ENCODE data around the gene DBN1.

DBN1 gene

DNA sequence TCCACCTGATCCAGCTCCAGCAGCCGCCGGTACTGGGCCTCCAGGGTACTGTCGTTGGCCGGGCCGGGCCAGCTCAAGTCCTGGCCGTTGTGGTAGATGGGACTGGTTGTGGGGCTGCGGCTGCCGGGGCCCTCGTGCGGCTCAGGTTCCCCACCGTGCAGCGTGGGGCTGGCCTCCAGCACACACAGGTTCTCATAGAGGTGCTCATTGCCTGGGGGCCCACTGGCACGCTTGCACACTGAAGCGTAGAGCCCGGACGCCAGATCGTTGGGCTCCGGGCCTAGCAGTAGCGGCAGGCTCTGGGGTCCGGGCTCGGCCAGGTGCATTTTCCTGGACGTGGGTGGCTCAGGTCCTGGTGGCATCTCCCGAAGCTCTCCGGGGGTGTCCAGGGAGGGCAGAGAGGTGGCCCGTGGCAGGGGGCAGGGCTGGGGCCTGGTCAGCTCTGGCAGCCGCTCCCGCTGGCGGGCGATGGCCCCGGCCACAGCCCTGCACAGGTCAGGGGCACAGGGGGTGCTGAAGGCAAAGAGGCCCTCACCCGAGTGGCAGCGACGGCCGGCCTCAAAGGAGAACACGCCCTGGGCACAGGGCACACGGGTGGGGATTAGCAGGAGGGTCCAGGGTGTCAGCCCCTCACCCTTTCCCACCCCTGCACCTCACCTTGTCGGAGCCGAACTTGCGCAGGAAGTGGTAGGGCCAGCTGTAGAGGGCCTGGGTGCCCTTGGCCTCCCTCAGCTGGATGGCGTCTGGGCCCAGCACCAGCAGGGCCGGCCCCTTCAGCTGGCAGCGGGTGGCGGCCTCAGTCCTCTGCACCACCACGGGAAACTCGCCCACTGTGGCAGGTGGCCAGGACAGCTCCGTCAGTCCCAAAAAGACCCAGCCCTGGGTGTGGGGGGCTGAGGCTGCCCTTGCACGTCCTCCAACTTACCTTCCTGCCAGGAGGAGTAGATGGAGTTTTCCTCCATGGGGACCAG lies 30.9 kb upstream of the DBN1 start:
- no peak for DNase-seq (ENCODE audit: low read depth)

DNA sequence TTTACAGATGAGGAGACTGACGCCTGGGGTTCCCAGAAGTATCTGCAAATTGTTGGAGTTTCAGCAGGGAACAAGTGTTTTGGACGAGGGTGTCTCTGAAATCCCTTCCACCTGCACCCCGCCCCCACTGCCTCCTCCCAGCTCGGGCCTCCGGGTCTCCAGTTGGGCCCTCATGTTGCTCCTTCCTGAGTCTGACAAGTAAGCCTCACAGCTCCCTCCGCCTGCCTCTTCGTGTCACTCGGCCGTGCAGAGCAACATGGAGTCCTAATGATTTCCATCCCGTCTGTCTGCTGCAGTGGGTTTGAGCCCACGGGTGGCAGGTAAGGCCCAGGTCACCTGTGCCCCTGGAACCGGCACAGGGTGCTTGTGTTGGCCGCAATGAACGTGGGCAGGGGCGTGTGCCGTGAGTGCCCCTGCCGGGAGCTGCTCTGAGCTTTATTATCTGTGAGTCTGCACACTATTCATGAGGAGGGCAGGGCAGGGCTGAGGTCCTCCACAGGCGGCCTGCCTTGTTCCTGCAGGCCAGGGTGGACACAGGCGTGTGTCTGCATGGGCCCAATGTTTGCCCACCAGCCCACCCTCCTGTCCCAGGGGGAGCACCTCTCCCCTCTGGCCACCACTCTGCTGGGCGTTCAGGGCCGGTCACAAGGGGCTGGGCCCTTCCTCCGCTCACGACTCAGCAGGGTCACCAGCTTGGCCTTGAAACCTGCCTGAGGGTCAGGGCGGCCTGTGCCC lies 30.1 kb upstream of the DBN1 start:
- no peak for DNase-seq (ENCODE audit: low read depth)

DNA sequence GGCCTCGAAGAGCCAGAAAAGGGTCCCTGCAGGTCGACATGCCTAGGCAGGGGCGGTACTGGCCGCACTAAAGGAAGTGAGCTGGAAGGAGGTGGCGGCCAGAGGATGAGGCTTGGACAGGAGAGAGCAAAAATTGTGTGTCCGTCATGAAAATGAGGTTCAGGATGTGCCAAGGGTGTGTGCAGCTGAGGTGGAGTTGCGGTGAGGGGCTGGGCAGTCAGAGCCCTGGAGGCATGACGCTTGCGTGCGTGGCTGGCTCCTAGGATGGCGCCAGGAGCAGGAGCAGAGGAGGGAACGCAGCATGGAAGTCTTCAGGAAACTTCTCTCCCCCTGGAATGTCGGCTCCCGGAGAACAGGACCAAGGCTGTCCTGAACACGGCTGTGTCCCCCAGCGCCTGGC lies 29.5 kb upstream of the DBN1 start:
- no peak for DNase-seq (ENCODE audit: low read depth)

DNA sequence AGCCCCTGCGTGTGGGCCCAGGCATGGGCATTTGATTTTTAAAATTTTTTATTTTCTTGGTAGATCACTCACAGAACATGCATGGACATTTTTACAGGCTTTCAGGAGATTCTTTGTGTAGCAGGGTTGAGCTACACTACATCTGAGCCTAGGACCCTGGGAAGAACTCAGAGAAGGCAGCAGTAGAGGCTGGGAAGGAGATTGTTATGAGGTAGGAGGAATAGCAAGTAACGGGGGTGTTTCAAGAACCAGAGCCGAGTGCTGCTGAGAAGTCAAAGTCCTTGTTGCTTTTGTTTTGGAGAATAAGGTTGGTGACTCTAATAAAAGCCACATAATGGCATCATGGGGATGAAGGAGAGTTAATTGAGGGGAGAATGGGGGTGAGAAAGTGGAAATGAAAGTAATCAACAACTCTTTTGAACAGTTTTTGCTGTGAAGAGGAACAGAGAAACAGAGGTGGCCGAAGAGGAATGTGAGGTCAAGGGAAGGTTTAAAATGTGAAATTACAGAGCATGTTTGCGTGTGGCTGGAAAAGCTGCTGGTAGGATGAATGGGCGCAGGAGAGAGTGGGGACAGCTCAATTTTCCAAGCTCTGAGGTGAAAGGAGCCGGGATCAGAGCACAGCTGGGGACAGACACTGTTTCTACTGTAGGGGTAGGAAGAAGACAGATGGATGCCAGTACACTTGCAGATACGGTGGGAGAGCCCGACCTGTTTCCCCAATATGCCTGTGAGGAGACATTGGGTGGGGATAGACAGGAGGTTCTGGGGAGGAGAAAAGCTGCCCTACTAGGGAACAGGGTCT lies 28.6 kb upstream of the DBN1 start:
- no peak for DNase-seq (ENCODE audit: low read depth)

DNA sequence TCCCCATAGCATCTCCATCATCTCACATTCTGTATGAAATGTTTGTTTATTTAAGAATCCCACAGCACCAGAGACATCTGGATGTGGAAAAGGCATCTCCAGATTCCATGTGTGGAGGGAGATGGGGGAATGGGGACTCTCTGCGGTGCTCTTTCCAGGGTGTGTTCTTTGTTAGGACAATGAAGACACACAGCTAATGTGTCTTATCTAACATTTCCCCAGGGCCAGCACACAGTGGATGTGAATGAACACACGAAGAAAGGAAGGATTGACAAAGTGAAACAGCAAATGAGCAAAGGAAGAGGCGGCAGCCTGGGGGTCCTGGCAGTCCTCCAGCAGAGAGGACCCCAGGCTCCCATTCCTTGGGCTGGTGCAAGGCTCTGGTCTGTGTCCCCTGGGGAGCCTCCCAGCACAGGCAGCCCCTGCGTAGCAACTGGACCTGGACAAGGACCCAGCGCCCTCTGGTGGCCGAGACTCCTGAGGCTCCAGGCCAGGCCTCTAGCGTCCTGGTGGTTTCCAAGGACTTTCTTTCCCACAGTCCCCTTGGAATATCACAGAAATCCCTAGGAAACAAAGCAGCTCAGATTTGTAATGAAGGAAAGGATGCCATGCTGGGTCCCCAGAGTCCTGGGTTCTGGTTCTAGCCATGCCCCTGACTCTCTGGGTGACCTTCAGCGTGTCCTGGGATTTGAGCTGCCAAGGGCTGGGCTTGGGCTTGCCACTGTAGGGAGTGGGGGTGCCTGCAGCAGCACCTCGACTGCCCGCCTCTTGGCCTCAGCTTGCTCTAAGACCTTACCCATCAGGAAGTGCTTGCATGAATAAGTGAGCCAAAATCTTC lies 27.5 kb upstream of the DBN1 start:
- no peak for DNase-seq (ENCODE audit: low read depth)

DNA sequence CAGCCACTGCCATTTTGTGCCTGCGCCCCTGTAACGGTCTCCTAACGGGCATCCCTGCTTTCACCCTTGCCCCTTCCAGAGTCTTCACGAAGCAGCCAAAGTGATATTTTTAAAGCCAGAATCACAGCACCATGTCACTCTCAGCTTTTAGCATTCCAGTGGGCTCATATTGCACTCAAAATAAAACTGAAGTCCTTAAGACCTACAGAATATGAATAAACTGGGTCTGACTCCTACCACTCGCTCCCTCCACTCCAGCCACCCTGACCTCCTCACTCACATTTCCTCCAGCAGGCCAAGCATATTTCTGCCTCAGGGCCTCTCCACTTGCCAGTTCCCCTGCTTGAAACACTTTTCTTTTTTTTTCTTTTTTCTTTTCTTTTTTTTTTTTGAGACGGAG lies 26.4 kb upstream of the DBN1 start:
- no peak for DNase-seq (ENCODE audit: low read depth)

DNA sequence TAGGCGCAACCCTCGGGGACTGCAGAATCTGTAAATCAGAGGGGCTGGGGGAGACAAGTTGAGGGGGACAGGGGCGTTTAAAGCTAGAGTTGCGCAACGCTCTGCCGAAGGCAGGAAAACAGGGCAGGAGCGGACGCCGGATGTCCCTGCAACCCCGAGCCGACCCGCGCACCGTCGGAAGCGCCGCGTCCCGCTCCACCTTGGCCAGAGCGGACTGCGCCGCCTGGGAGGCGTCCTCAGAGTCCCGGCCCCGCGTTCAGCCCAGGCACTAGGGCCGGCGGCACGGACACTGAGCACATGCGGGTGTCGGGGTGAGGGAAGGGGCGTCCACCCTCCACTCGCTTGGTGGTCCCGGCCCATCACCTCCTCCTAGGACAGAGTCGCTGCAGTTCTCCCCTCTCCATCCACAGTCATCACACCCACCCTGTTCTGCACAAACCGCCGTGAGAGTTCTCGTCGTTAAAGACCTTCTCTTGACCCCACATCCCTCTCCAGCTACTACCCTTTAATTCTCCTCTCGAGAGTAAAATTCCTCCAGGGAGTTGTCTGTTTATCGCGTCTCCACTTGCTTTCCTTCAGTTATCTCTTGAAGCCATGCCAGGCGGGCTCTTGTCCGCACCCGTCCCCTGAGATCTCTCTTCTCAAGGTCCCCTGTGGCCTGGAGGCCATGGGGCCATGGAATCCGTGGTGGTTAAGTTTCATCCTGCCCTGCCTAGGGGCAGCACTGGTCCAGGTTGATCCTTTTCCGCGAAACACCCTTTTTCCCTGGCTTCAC lies 24.8 kb upstream of the DBN1 start:
- DNase-seq (ENCODE audit: low read depth): no peak

DNA sequence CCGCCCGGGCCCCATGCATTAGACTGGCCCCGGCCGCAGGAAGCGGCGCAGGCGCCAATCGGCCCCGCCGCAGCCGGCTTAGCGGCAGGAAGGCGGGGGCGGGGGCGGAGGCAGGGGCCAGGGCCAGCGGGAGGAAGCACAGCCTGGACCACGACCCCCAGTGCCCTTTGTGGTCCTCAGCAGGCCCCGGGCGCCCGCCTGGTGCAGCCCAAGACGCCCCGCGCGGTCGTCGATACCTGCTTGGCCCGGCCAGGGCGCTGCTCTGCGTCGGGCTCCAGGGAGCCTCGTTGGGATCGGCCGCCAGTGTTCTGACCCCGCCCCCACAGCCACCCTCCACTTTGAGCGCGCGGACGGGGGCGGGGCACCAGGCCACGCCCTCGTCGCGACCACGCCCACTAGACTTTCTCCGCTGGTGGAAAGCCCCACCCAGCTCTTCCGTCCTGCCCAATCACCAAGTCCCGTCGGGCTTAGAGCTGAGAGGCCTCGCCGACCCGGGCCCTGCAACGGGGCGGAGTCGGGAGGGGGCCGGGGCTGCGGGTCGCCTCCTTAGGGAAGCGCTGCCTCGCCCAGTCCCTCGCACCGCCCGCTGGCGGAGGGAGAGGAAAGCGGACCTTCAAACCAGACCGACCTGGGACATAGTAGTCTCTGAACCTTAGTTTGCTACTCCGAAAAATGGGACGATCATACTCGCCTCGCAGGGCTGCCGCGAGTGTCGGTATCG lies 24.0 kb upstream of the DBN1 start, which contains the start of gene PDLIM7:
TSS of gene PDLIM7 (minus strand) at position 313 of the 721 bp plus-strand sequence. CDS start 1,092 bp downstream, outside the sequence.
- peak; percentile 93 for DNase-seq (ENCODE audit: low read depth)

DNA sequence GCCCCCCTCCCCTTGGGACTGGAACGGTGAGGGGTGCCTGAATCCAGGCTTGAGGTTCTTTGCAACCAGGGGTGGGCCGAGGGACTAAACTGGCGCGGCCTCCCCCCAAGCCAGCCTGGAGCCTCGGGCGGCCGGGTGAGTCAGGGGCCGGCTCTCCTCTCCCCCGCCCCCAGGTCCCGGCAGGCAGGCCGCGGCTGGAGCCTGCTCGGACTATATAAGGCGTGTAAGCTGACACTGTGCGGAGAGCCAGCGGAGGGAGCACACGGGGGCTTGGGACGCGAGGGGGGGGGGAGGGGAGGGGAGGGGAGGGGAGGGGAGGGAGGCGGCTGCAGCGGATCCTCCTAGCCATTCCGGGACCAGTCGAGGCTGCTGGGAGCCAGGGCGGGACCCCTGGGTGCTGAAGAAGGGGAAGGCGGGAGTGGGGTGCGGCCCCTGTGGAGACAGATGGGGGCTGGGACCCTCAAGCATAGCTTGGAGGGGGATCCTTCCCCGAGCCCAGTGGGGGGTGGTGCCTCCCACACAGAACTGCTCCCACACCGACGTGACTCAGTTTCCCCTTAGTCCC lies 23.4 kb upstream of the DBN1 start:
- peak; percentile 73 for DNase-seq (ENCODE audit: low read depth)

DNA sequence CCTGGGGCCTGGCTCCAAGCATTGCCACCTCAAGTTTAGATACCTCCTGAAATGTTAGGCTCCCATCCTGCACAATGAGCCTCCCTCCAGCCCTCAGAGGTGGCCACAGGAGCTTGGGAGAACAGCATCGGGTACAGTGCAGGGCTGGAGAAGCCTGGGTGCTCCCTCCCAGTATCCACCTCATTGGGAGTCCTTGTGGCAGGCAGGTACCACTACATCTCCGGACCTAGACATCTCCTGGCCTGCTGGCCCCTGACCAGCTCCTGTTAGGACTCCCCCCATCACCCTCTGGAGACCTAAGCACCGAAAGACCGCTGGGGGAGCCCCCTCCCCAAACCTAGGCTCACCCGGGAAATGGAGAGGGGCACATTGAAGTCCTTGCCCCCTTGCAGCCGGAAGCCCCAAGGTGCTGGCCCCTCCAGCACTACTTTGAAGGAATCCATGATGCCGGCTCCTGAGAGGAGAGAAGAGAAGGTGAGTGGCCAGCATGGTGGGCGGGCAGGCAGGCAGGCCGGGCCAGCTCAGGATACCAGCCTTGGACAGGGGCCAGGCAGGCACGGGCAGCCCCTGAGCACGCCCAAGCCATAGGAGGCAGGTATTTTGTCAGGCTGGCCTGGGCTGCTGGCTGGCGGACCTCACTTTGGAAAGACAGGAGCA lies 22.8 kb upstream of the DBN1 start:
- DNase-seq (ENCODE audit: low read depth): no peak

DNA sequence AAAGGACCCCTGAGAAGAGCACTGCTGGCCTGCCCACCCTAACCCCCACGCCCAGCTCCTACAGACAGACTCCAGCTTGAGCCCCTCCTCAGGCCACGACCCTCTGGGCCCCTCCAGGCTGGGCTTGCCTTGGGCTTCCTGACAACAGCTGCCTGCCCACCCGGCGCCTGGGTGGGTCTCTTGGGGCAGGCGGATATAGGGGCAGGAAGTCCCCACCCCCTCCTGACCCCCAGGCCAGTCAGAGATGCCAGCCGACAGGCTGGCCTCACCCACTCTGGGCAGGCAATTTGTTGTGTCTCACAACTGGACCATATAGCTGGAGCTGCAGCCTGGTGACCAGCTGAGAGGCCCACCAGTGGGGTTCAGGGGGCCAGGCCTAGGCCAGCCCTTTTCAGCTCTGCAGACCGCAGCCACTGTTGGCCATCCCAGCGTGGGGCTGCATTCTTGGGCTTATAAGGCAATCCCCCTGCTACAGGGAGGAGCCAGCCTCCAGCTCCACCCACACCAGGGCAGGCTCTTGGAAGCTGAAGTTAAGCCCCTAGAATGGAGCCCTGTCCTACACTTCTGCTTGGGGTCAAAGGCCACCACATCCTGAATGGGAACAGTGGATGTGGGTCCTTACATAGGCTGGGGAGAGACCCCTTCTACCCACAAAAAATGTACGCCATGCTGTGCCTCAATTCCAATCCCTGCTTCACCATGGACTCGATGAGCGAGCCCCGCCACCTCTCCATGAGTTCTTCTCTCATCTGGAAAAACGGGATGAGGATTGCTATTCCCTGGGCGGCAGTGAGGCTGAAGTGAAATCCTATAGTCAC lies 22.0 kb upstream of the DBN1 start:
- DNase-seq (ENCODE audit: low read depth): no peak

DNA sequence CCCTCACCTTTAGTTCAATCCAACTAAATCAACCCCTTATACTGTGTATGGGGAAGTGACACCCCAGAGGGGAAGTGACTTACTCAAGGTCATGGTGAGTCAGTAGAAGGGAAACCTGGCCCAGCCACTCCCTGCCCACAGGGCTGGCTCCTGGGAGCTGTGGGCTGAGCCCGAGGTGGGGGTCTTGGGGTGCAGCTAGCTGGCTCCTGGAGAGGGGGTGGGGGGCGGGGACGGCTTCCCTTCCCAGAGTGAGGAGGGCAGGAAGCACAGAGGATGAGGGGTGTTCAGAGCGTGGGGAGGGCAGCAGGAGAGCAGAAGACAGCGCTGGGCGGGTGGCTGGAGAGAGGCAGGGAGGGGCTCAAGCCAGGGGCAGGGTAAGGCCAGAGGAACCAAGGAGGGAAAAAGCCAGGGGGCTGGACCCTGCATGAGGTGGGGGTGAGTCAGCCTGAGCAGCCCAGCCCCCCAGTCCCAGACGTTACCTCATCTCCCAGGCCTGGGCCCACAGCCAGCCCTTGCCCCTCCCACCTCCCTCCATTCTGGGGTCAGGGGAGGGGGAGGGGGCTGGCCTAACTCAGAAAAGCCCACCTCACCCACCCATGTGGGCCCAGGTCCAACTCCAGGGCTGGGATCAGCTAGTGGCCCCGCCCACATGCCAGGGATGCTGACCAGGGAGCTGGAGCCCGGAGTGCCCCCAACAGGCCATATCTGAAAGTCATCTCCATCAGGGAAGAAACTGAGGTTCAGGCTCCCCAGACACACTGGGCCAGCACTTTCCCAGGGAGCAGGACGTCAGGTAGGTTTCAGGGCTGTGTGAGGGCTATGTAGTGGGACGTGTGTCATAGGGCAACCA lies 21.1 kb upstream of the DBN1 start:
- DNase-seq (ENCODE audit: low read depth): no peak

DNA sequence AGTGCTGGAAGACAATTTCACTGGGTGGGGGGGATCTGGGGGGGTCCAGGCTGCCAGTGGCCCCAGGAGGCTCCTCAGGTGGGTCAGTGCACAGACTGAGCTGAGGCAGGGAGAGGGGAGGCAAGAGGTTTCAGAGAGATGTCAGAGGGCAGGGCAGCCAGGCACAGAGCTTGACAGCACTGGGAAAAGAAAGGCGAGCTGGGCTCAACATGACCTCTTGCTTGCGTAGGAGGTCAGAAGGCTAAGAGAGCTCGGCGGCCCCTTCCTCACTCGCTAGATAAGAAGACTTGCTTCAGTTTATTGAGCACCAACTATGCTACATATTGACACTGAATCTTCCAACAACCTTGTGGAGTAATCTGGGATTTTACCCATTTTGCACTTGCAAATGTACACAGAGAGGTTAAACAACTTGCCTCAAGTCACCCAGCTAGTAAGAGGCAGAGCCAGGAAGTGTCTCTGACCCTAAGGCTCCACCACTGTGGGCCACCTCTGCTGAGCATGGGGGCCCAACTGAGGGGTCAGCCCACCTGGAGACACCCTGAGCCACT lies 20.4 kb upstream of the DBN1 start:
- no peak for DNase-seq (ENCODE audit: low read depth)

DNA sequence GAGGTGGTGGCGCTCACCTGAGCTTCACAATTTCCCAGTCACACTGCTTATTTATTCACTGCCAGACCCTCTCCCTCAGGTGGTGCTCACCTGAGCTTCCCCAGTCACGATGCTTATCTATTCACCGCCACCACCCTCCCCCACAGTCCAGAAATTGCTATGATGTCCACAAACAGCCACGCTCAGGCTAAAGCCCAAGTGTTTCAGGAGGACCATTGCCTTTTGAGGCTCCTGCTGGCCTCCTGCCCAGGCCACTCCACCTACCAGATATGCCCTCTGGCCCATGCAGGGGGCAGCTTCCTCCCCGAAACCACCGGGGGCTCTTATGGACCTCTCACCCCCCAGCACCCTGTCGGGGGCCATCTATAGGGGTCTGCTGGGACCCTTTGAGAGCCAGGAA lies 19.4 kb upstream of the DBN1 start:
- no peak for DNase-seq (ENCODE audit: low read depth)

DNA sequence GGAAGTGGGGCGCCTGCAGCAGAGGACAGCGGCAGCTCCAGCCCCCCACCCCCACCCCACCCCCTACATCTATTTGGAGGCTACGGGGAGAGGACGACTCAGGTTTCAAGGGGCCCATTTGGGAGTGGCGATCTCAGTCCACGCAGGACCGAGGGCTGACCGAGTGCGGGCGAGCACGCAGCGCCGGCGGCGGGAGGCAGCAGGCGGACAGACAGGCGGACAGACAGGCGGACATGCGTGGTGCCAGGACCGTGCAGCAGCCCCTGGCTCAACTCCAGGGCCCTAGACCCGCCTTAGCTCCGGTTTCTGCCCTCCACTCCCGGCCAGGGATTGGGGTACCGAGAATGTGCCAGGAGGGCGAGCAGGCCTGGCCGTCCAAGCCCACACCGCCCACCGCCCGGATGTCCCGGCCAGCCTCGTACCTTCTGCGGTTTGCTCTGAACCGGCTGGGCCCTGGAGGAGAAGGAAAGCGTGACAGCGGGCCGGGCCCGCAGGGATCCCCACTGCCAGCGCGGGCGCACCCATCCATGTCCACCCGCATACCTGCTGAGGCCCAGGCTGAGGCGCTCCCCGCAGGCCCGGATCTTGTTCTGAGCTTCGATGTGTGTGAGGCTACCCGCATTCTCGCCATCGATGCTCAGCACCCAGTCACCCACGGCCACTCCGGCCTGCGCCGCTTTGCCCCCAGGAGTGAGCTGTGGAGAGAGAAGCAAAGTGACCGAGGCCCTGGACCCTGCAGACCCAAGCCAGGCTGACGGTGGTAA lies 18.7 kb upstream of the DBN1 start:
- no peak for DNase-seq (ENCODE audit: low read depth)

DNA sequence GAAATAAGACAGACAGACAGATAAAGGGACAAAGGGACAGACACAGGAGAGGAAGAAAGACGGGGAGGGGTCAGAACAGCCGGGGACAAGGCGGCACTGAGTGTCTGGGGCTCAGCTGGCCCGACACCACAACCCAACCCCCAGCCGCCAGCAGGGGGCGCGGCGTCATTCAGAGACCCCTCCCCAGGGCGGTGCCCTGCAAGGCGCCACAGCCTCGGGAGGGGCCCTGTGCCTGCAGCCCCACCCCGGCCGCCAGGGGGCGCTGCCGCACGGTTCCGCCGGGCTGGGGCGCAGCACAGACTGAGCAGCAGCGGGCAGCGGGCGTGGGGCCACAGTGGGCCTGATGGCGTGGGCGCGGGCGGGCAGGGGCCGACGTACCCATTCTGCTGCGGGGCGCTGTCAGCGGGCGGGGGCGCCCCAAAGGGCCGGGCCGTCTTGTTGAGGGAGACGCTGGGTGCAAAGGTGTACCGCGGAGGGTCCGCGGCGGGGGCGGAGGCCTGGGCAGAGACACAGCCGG lies 18.1 kb upstream of the DBN1 start:
- no peak for DNase-seq (ENCODE audit: low read depth)

All from GM04504 (cell line).